ENCODE measurements around the gene ALDOA. TPM values are rescaled to one million over a fixed set of nuclear protein-coding genes. Genes with fewer than 3 reads are reported as not detected.

Gene ALDOA
- polyA plus RNA-seq, 3 donors: 1,202 to 1,628 (median 1,429) TPM

- peak; percentile 84 to 90 (median 85) for DNase-seq
- Mint-ChIP-seq H3K4me1 (peaks cover 40% of the 10 kb centered on the region), H3K27ac (peak within 1 kb of the TSS; percentile 86 to 96 (median 93)), H3K27me3 (ENCODE audit: low read depth in 3 of 3) (peaks cover 0 to 4% (median 3%) of the 10 kb centered on the region in 3 donors), H3K9me3 (peaks cover 28 to 53% (median 47%) of the 10 kb centered on the region in 7 donors), H3K4me3 (peak within 1 kb of the TSS; percentile 87 to 94), H3K36me3 (peaks cover 22 to 37% of the 10 kb centered on the region in 2 donors)
- Histone ChIP-seq H3K4me3 (replicated peaks in 1 of 3; ENCODE audit: low read depth in 2 of 3, low read length in 3 of 3) (peak within 1 kb of the TSS; percentile 84 to 97 (median 86)), H2AFZ (ENCODE audit: insufficient read depth, low read depth, low read length, poor library complexity, severe bottlenecking) (peak within 1 kb of the TSS; percentile 74), H3K27me3 (ENCODE audit: control insufficient read depth in 2 of 2, insufficient read depth in 2 of 2, low read length in 2 of 2) (no peaks in the 10 kb centered on the region), H3K9ac (ENCODE audit: insufficient read depth, low read length, poor library complexity, severe bottlenecking) (peak within 1 kb of the TSS; percentile 74), H3K79me2 (ENCODE audit: insufficient read depth, low read length) (peaks cover 17% of the 10 kb centered on the region), H4K20me1 (ENCODE audit: insufficient read depth, low read length) (no peaks in the 10 kb centered on the region), H3K9me3 (replicated peaks in 1 of 2; ENCODE audit: control insufficient read depth in 1 of 2, insufficient read depth in 1 of 2, low read length in 2 of 2) (peaks cover 47 to 48% of the 10 kb centered on the region in 2 donors), H3K4me2 (replicated peaks; ENCODE audit: extremely low read depth, low read length, poor library complexity, severe bottlenecking) (peak within 1 kb of the TSS; percentile 98), H3K4me1 (ENCODE audit: control insufficient read depth in 1 of 2, insufficient read depth in 2 of 2, low read length in 2 of 2) (peaks cover 44 to 49% of the 10 kb centered on the region in 2 donors), H3K36me3 (replicated peaks in 1 of 2; ENCODE audit: control insufficient read depth in 1 of 2, insufficient read depth in 2 of 2, low read length in 2 of 2) (peaks cover 12 to 13% of the 10 kb centered on the region in 2 donors), H3K27ac (ENCODE audit: low read depth in 1 of 2, low read length in 2 of 2) (peak within 1 kb of the TSS; percentile 65 to 89)
- no peak for TF ChIP-seq CTCF (IDR thresholded peaks at IDR 0.05)
- intact Hi-C loops (cut with micrococcal nuclease): no loop called here
- 9% methylated on average over 74 of the region's 77 CpGs for WGBS (ENCODE audit: insufficient coverage)
These were observed 30.7 kb downstream of the ALDOA start, which contains the start of gene YPEL3 for GRCh38 chr16:30096105-30096861. Gene YPEL3, minus strand, starts transcription at chr16:30096213. Its CDS starts 731 bp downstream, at chr16:30095482.

GRCh38 chr16:30096862-30097563, 31.5 kb downstream of the ALDOA start:
- Histone ChIP-seq H3K27ac (ENCODE audit: low read depth in 1 of 2, low read length in 2 of 2) (peak overlapping the region; percentile 65 to 89), H3K27me3 (ENCODE audit: control insufficient read depth in 2 of 2, insufficient read depth in 2 of 2, low read length in 2 of 2) (no peaks in the 10 kb centered on the region), H3K9me3 (replicated peaks in 1 of 2; ENCODE audit: control insufficient read depth in 1 of 2, insufficient read depth in 1 of 2, low read length in 2 of 2) (peaks cover 54% of the 10 kb centered on the region in 2 donors), H3K79me2 (ENCODE audit: insufficient read depth, low read length) (peaks cover 15% of the 10 kb centered on the region), H2AFZ (ENCODE audit: insufficient read depth, low read depth, low read length, poor library complexity, severe bottlenecking) (peak overlapping the region; percentile 74), H3K4me1 (ENCODE audit: control insufficient read depth in 1 of 2, insufficient read depth in 2 of 2, low read length in 2 of 2) (peaks cover 39 to 42% of the 10 kb centered on the region in 2 donors), H4K20me1 (ENCODE audit: insufficient read depth, low read length) (no peaks in the 10 kb centered on the region), H3K9ac (ENCODE audit: insufficient read depth, low read length, poor library complexity, severe bottlenecking) (peak overlapping the region; percentile 64), H3K4me2 (replicated peaks; ENCODE audit: extremely low read depth, low read length, poor library complexity, severe bottlenecking) (peak overlapping the region; percentile 98), H3K4me3 (replicated peaks in 1 of 3; ENCODE audit: low read depth in 2 of 3, low read length in 3 of 3) (peak overlapping the region in 1 of 3 experiments; percentile 97), H3K36me3 (replicated peaks in 1 of 2; ENCODE audit: control insufficient read depth in 1 of 2, insufficient read depth in 2 of 2, low read length in 2 of 2) (peaks cover 12 to 13% of the 10 kb centered on the region in 2 donors)
- Mint-ChIP-seq H3K9me3 (peaks cover 34 to 60% (median 53%) of the 10 kb centered on the region in 7 donors), H3K27ac (peak overlapping the region; percentile 84 to 95 (median 92)), H3K36me3 (peaks cover 22 to 37% of the 10 kb centered on the region in 2 donors), H3K4me3 (peak overlapping the region; percentile 64 to 71), H3K27me3 (ENCODE audit: low read depth in 3 of 3) (peaks cover 2 to 4% (median 3%) of the 10 kb centered on the region in 3 donors), H3K4me1 (peaks cover 36% of the 10 kb centered on the region)
- TF ChIP-seq CTCF (IDR thresholded peaks at IDR 0.05): no peak
- DNase-seq: peak; percentile 48 to 56 (median 50)
- WGBS (ENCODE audit: insufficient coverage): 85% methylated on average over 17 of the region's 18 CpGs
- intact Hi-C loops (cut with micrococcal nuclease): no loop called here

Measured in CD14-positive monocyte (primary cell).